Glutamatergic neuron (in vitro differentiated cells): ENCODE data around the gene SHMT2. TPM values are rescaled to one million over a fixed set of nuclear protein-coding genes. Genes with fewer than 3 reads are reported as not detected.

Experiments
- DNase-seq: peaks from one replicate; pipeline ENCODE4 v3.0.0; 2022
- H3K27ac Mint-ChIP-seq: one replicate; pipeline ENCODE4 v1.8.0; 2020; ENCODE audit warnings: mild to moderate bottlenecking, mixed read lengths, inconsistent platforms; ENCODE audit not compliant: unreplicated experiment
- H3K27me3 Mint-ChIP-seq: one replicate; pipeline ENCODE4 v1.8.0; 2020; ENCODE audit warnings: mild to moderate bottlenecking, moderate library complexity, mixed read lengths, inconsistent platforms; ENCODE audit not compliant: unreplicated experiment
- H3K36me3 Mint-ChIP-seq: one replicate; pipeline ENCODE4 v1.8.0; 2020; ENCODE audit warnings: mild to moderate bottlenecking, mixed read lengths, inconsistent platforms; ENCODE audit not compliant: unreplicated experiment
- H3K4me1 Mint-ChIP-seq: one replicate; pipeline ENCODE4 v1.8.0; 2020; ENCODE audit warnings: mild to moderate bottlenecking, low read depth, mixed read lengths, inconsistent platforms; ENCODE audit not compliant: unreplicated experiment
- H3K4me3 Mint-ChIP-seq: one replicate; pipeline ENCODE4 v1.8.0; 2020; ENCODE audit warnings: mild to moderate bottlenecking, mixed read lengths, inconsistent platforms; ENCODE audit not compliant: unreplicated experiment
- H3K9me3 Mint-ChIP-seq: one replicate; pipeline ENCODE4 v1.8.0; 2020; ENCODE audit warnings: mild to moderate bottlenecking, moderate library complexity, mixed read lengths, inconsistent platforms; ENCODE audit not compliant: unreplicated experiment
- total RNA-seq: library from RNA; stranded (reverse); fragmentation: NEBNext Ultra II Directional; extraction: Animal tissue kit (Norgen Biotek cat#: 25700); gene quantifications from one replicate; pipeline ENCODE4 v1.2.1, GENCODE V29; 2021; ENCODE audit not compliant: unreplicated experiment
- TF ChIP-seq, protein P1 (sequence below): fragments of 200-600 bp; sonication (generic); IDR thresholded peaks from one replicate; pipeline ENCODE4 v1.5.0; 2021; ENCODE audit not compliant: partially characterized antibody, unreplicated experiment

The SHMT2 gene
- total RNA-seq, 1 donor from 2014 or later, result 165 TPM

GRCh38 chr12:57187222-57188089, 42.1 kb upstream of the SHMT2 start:
- TF ChIP-seq, protein P1, sequence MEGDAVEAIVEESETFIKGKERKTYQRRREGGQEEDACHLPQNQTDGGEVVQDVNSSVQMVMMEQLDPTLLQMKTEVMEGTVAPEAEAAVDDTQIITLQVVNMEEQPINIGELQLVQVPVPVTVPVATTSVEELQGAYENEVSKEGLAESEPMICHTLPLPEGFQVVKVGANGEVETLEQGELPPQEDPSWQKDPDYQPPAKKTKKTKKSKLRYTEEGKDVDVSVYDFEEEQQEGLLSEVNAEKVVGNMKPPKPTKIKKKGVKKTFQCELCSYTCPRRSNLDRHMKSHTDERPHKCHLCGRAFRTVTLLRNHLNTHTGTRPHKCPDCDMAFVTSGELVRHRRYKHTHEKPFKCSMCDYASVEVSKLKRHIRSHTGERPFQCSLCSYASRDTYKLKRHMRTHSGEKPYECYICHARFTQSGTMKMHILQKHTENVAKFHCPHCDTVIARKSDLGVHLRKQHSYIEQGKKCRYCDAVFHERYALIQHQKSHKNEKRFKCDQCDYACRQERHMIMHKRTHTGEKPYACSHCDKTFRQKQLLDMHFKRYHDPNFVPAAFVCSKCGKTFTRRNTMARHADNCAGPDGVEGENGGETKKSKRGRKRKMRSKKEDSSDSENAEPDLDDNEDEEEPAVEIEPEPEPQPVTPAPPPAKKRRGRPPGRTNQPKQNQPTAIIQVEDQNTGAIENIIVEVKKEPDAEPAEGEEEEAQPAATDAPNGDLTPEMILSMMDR, result no peak
- peaks cover 11% of the 10 kb centered on the region for H3K27me3 Mint-ChIP-seq
- H3K9me3 Mint-ChIP-seq, result peaks cover 5% of the 10 kb centered on the region
- no peak overlapping the region for H3K27ac Mint-ChIP-seq
- H3K36me3 Mint-ChIP-seq, result peaks cover 9% of the 10 kb centered on the region
- no peaks in the 10 kb centered on the region for H3K4me1 Mint-ChIP-seq
- no peak overlapping the region for H3K4me3 Mint-ChIP-seq
- DNase-seq, result no peak

- Mint-ChIP-seq H3K27me3 (peaks cover 13% of the 10 kb centered on the region), H3K4me1 (no peaks in the 10 kb centered on the region), H3K9me3 (peaks cover 2% of the 10 kb centered on the region), H3K27ac (no peak overlapping the region), H3K4me3 (no peak overlapping the region), H3K36me3 (peaks cover 9% of the 10 kb centered on the region)
- DNase-seq, result no peak
- TF ChIP-seq, protein P1, result no peak
Observed at GRCh38 chr12:57188090-57188425, 41.5 kb upstream of the SHMT2 start.

- Mint-ChIP-seq H3K27me3 (peaks cover 13% of the 10 kb centered on the region), H3K36me3 (peaks cover 9% of the 10 kb centered on the region)
Observed at GRCh38 chr12:57190037-57190436, 39.5 kb upstream of the SHMT2 start.

DNA sequence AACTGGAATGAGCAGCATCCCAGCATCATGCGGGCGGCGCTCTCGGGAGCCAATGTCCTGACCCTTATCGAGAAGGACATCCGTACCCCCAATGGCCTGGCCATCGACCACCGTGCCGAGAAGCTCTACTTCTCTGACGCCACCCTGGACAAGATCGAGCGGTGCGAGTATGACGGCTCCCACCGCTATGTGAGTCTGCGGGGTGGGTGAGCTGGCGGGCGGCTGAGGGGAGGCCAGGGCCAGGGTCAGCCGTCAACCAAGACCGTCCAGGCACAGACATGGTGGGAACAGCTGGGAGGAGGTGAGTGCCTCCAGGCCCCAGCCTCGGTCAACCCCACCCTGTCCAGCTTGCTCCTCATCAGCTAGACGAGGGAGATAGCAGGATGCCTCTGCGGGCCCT, 38.7 kb upstream of the SHMT2 start:
- Mint-ChIP-seq H3K4me1 (no peaks in the 10 kb centered on the region), H3K4me3 (no peak overlapping the region), H3K9me3 (peaks cover 2% of the 10 kb centered on the region), H3K36me3 (peaks cover 9% of the 10 kb centered on the region), H3K27me3 (peaks cover 13% of the 10 kb centered on the region), H3K27ac (no peak overlapping the region)
- no peak for DNase-seq
- TF ChIP-seq, protein P1, result no peak

More at GRCh38 chr12:57190037-57190436, 39.5 kb upstream of the SHMT2 start:
- H3K4me1 Mint-ChIP-seq, result no peaks in the 10 kb centered on the region
- H3K4me3 Mint-ChIP-seq, result no peak overlapping the region
- TF ChIP-seq, protein P1, result no peak
- DNase-seq, result no peak
- H3K9me3 Mint-ChIP-seq, result peaks cover 2% of the 10 kb centered on the region
- H3K27ac Mint-ChIP-seq, result no peak overlapping the region

- peaks cover 2% of the 10 kb centered on the region for H3K4me1 Mint-ChIP-seq
- no peak for DNase-seq
- peaks cover 15% of the 10 kb centered on the region for H3K27me3 Mint-ChIP-seq
- no peak overlapping the region for H3K4me3 Mint-ChIP-seq
- H3K9me3 Mint-ChIP-seq, result peaks cover 5% of the 10 kb centered on the region
- TF ChIP-seq, protein P1, result no peak
- no peak overlapping the region for H3K27ac Mint-ChIP-seq
- H3K36me3 Mint-ChIP-seq, result peaks cover 9% of the 10 kb centered on the region
Observed at GRCh38 chr12:57191410-57191809, 38.1 kb upstream of the SHMT2 start.
